ENCODE results near the gene HLA-DPB1.
"Not testable (repeated sequence)": the region's sequence is repeated elsewhere in the genome, so short reads cannot be mapped to it uniquely, and the experiment has no call there.

DNA sequence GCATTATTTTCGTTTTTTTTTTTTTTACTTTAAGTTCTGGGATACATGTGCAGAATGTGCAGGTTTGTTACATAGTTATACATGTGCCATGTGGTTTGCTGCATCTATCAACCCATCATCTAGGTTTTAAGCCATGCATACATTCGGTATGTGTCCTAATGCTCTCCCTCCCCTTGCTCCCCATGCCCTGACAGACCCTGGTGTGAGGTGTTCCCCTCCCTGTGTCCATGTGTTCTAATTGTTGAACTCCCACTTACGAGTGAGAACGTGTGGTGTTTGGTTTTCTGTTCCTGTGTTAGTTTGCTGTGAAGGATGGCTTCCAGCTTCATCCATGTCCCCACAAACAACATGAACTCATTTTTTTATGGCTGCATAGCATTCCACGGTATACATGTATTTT is 12.4 kb upstream of the HLA-DPB1 start:
- TF ChIP-seq, protein P1, sequence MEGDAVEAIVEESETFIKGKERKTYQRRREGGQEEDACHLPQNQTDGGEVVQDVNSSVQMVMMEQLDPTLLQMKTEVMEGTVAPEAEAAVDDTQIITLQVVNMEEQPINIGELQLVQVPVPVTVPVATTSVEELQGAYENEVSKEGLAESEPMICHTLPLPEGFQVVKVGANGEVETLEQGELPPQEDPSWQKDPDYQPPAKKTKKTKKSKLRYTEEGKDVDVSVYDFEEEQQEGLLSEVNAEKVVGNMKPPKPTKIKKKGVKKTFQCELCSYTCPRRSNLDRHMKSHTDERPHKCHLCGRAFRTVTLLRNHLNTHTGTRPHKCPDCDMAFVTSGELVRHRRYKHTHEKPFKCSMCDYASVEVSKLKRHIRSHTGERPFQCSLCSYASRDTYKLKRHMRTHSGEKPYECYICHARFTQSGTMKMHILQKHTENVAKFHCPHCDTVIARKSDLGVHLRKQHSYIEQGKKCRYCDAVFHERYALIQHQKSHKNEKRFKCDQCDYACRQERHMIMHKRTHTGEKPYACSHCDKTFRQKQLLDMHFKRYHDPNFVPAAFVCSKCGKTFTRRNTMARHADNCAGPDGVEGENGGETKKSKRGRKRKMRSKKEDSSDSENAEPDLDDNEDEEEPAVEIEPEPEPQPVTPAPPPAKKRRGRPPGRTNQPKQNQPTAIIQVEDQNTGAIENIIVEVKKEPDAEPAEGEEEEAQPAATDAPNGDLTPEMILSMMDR (IDR thresholded peaks at IDR 0.05): not testable (repeated sequence)
- not testable (repeated sequence) for TF ChIP-seq KDM1A (IDR thresholded peaks at IDR 0.05; ENCODE audit: low read depth)

Data from A549 (cell line).